Measurements from ENCODE around the gene PRKCE. TPM values are rescaled to one million over a fixed set of nuclear protein-coding genes. Genes with fewer than 3 reads are reported as not detected.

PRKCE gene
- polyA plus RNA-seq, 3 donors: 1.3 to 7.7 (median 2.3) TPM

GRCh38 chr2:46042711-46043110, 391.2 kb downstream of the PRKCE start:
- H3K4me3 Mint-ChIP-seq: no peak overlapping the region
- no CpG with 5 or more reads among the region's 3 CpGs for WGBS (ENCODE audit: insufficient coverage)

GRCh38 chr2:46045888-46046287, 394.4 kb downstream of the PRKCE start:
- Mint-ChIP-seq H3K4me1 (no peaks in the 10 kb centered on the region), H3K27ac (no peak overlapping the region), H3K27me3 (ENCODE audit: low read depth in 3 of 3) (peaks cover 0 to 1% (median 0%) of the 10 kb centered on the region in 3 donors), H3K36me3 (peaks cover 12 to 17% of the 10 kb centered on the region in 2 donors), H3K4me3 (no peak overlapping the region), H3K9me3 (no peaks in the 10 kb centered on the region)
- no peaks in the 10 kb centered on the region for H3K36me3 ChIP-seq (replicated peaks in 1 of 2; ENCODE audit: control insufficient read depth in 1 of 2, insufficient read depth in 2 of 2, low read length in 2 of 2)
- no peaks in the 10 kb centered on the region for H4K20me1 ChIP-seq (ENCODE audit: insufficient read depth, low read length)
- no peak overlapping the region for H2AFZ ChIP-seq (ENCODE audit: insufficient read depth, low read depth, low read length, poor library complexity, severe bottlenecking)
- no peak overlapping the region for H3K4me3 ChIP-seq (replicated peaks in 1 of 3; ENCODE audit: low read depth in 2 of 3, low read length in 3 of 3)
- no peak overlapping the region for H3K4me2 ChIP-seq (replicated peaks; ENCODE audit: extremely low read depth, low read length, poor library complexity, severe bottlenecking)
- no peaks in the 10 kb centered on the region for H3K9me3 ChIP-seq (replicated peaks in 1 of 2; ENCODE audit: control insufficient read depth in 1 of 2, insufficient read depth in 1 of 2, low read length in 2 of 2)
- H3K27ac ChIP-seq (ENCODE audit: low read depth in 1 of 2, low read length in 2 of 2): no peak overlapping the region
- H3K27me3 ChIP-seq (ENCODE audit: control insufficient read depth in 2 of 2, insufficient read depth in 2 of 2, low read length in 2 of 2): no peaks in the 10 kb centered on the region
- DNase-seq: no peak
- no peaks in the 10 kb centered on the region for H3K4me1 ChIP-seq (ENCODE audit: control insufficient read depth in 1 of 2, insufficient read depth in 2 of 2, low read length in 2 of 2)
- no peak overlapping the region for H3K9ac ChIP-seq (ENCODE audit: insufficient read depth, low read length, poor library complexity, severe bottlenecking)
- TF ChIP-seq, protein P1, sequence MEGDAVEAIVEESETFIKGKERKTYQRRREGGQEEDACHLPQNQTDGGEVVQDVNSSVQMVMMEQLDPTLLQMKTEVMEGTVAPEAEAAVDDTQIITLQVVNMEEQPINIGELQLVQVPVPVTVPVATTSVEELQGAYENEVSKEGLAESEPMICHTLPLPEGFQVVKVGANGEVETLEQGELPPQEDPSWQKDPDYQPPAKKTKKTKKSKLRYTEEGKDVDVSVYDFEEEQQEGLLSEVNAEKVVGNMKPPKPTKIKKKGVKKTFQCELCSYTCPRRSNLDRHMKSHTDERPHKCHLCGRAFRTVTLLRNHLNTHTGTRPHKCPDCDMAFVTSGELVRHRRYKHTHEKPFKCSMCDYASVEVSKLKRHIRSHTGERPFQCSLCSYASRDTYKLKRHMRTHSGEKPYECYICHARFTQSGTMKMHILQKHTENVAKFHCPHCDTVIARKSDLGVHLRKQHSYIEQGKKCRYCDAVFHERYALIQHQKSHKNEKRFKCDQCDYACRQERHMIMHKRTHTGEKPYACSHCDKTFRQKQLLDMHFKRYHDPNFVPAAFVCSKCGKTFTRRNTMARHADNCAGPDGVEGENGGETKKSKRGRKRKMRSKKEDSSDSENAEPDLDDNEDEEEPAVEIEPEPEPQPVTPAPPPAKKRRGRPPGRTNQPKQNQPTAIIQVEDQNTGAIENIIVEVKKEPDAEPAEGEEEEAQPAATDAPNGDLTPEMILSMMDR (IDR thresholded peaks at IDR 0.05): no peak
- H3K79me2 ChIP-seq (ENCODE audit: insufficient read depth, low read length): no peaks in the 10 kb centered on the region
- intact Hi-C loops (cut with micrococcal nuclease): no loop called here

More at GRCh38 chr2:46042711-46043110, 391.2 kb downstream of the PRKCE start:
- no peak overlapping the region for H3K27ac Mint-ChIP-seq
- no peak overlapping the region for H2AFZ ChIP-seq (ENCODE audit: insufficient read depth, low read depth, low read length, poor library complexity, severe bottlenecking)
- no peaks in the 10 kb centered on the region for H3K27me3 ChIP-seq (ENCODE audit: control insufficient read depth in 2 of 2, insufficient read depth in 2 of 2, low read length in 2 of 2)
- no peak overlapping the region for H3K4me2 ChIP-seq (replicated peaks; ENCODE audit: extremely low read depth, low read length, poor library complexity, severe bottlenecking)
- no peak for DNase-seq
- H3K4me3 ChIP-seq (replicated peaks in 1 of 3; ENCODE audit: low read depth in 2 of 3, low read length in 3 of 3): no peak overlapping the region
- H3K9me3 Mint-ChIP-seq: no peaks in the 10 kb centered on the region
- no peaks in the 10 kb centered on the region for H3K4me1 Mint-ChIP-seq
- H3K27ac ChIP-seq (ENCODE audit: low read depth in 1 of 2, low read length in 2 of 2): no peak overlapping the region
- H3K79me2 ChIP-seq (ENCODE audit: insufficient read depth, low read length): no peaks in the 10 kb centered on the region
- H3K9ac ChIP-seq (ENCODE audit: insufficient read depth, low read length, poor library complexity, severe bottlenecking): no peak overlapping the region
- H3K4me1 ChIP-seq (ENCODE audit: control insufficient read depth in 1 of 2, insufficient read depth in 2 of 2, low read length in 2 of 2): no peaks in the 10 kb centered on the region
- no peaks in the 10 kb centered on the region for H3K9me3 ChIP-seq (replicated peaks in 1 of 2; ENCODE audit: control insufficient read depth in 1 of 2, insufficient read depth in 1 of 2, low read length in 2 of 2)
- intact Hi-C loops (cut with micrococcal nuclease): no loop called here
- H3K36me3 Mint-ChIP-seq: peaks cover 10 to 16% of the 10 kb centered on the region in 2 donors
- H3K27me3 Mint-ChIP-seq (ENCODE audit: low read depth in 3 of 3): peaks cover 0 to 1% (median 0%) of the 10 kb centered on the region in 3 donors
- no peaks in the 10 kb centered on the region for H3K36me3 ChIP-seq (replicated peaks in 1 of 2; ENCODE audit: control insufficient read depth in 1 of 2, insufficient read depth in 2 of 2, low read length in 2 of 2)
- TF ChIP-seq, protein P1 (IDR thresholded peaks at IDR 0.05): no peak
- H4K20me1 ChIP-seq (ENCODE audit: insufficient read depth, low read length): no peaks in the 10 kb centered on the region
